DOHH2 (cell line): ENCODE measurements around the gene AGTRAP.

Experiments used
- EZH2phosphoT487 ChIP-seq: fragments of 200-600 bp; sonication (generic); IDR thresholded peaks from 2 replicates; pipeline ENCODE4 v1.6.1; 2017; ENCODE audit warnings: borderline replicate concordance, mild to moderate bottlenecking, antibody characterized with exemption, low read length, moderate library complexity, mixed read lengths
- TF ChIP-seq, protein P1 (sequence below): fragments of 200-600 bp; sonication (generic); IDR thresholded peaks from one replicate; pipeline ENCODE4 v1.5.1; 2014; ENCODE audit warnings: antibody characterized with exemption, mild to moderate bottlenecking, low read depth, low read length; ENCODE audit not compliant: poor library complexity, severe bottlenecking

GRCh38 chr1:11728126-11728806 is 7.7 kb upstream of the AGTRAP start:
- TF ChIP-seq, protein P1, sequence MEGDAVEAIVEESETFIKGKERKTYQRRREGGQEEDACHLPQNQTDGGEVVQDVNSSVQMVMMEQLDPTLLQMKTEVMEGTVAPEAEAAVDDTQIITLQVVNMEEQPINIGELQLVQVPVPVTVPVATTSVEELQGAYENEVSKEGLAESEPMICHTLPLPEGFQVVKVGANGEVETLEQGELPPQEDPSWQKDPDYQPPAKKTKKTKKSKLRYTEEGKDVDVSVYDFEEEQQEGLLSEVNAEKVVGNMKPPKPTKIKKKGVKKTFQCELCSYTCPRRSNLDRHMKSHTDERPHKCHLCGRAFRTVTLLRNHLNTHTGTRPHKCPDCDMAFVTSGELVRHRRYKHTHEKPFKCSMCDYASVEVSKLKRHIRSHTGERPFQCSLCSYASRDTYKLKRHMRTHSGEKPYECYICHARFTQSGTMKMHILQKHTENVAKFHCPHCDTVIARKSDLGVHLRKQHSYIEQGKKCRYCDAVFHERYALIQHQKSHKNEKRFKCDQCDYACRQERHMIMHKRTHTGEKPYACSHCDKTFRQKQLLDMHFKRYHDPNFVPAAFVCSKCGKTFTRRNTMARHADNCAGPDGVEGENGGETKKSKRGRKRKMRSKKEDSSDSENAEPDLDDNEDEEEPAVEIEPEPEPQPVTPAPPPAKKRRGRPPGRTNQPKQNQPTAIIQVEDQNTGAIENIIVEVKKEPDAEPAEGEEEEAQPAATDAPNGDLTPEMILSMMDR, result no peak
- TF ChIP-seq EZH2phosphoT487, result no peak
